OCI-M1 (cell line): ENCODE measurements around the gene TLE2.

ENCODE experiments used
- DNase-seq: peaks from one replicate; lab custom pipeline; 2025; lab: John Stamatoyannopoulos, UW

The TLE2 gene

DNA sequence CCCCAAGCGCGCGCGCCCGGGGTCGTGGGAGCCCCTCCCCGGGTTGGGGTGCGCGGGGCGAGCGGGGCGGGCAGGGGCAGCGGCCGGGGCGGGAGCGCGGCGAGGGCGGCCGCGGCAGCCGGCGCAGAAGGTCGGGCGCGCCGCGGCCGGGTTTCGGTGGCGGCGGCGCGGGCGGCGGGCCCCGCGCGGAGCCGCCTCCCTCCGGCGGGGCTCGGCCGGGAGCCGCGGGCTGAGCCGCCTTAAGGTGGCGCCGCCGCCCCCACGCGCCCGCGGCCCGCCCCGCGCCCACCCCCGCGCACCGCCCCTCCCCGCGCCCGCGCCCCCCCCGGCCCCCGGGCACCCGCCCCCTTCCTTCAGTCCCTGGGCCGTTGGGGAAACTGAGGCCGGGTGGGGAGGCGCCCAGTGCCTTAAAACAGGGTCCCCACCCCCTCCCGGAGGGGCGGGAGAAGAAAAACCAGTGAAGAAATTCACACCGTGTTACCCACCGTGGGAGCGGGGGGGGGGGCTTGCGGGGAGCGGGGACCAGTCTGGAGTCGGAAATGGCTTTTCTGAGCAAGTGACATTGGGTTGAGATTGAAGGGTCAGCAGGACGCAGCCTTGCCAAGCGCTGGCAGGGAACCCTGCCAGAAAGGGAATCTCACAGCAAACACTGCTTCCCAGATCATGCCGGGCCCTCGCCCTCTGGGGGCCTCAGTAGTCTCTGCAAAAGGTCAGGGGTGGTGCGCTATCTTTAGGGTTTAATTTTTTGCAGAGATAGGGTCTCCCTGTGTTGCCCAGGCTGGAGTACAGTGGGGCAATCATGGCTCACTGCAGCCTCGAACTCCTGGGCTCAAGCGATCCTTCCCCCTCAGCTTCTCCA, at the start of gene TLE2:
TLE2 (minus strand) TSS at position 216 of the 859 bp plus-strand sequence. CDS start 376 bp downstream, outside the sequence.
- DNase-seq = no peak

GRCh38 chr19:3075605-3076431, 46.7 kb upstream of the TLE2 start:
- DNase-seq = peak; percentile 44

DNA sequence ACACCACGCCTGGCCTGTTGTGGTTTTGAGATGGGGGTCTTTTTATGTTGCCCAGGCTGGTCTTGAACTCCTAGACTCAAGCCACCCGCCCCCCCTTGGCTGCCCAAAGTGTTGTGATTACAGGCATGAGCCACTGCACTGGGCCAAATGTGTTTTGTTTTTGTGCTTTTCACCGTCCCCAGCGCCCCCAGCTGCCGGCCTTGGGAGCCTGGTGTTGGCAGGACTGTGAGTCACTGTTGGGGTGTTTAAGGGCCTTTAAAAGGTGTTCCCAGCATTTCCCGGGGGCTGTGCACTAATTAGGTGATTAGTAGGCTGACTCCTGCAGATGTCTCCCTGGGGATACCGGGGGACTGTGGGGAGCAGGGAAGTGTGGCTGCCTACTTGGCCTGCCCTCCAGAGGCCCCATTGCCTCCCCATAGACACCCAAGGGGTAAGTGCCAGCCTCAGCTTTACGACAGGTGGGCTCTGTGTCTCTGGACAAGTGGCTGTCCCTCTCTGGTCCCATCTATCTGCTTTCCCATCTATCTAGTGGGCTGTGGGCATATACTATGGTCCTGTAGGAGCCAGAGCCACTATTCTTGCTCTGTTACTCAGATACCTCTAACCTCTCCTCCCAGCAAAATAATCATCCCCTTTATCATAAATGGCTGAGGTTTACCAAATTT, 45.0 kb upstream of the TLE2 start:
- no peak for DNase-seq

DNA sequence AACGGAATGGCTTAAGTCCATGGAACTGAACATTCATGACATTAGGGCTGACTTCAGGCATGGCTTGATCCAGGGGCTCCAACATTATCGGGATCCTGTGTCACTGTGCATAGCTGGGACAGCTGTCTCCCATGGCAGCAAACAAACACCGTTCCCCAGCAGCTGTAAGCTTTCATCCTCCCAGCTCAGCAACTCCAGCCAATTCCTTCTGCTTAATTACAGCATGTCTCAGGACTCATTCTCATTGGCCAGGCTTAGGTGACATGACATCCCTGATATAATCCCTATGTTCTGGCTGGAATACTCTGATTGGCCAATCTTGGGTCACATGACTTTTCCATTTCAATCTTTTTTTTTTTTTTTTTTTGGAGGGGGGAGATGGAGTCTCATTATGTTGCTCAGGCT, 44.1 kb upstream of the TLE2 start:
- DNase-seq = no peak

GRCh38 chr19:3071768-3072167, 42.7 kb upstream of the TLE2 start:
- DNase-seq = no peak

GRCh38 chr19:3068071-3068470, 39.0 kb upstream of the TLE2 start:
- no peak for DNase-seq

- DNase-seq = no peak
Observed at GRCh38 chr19:3067563-3067962, 38.5 kb upstream of the TLE2 start.

GRCh38 chr19:3066482-3067049, 37.5 kb upstream of the TLE2 start:
- no peak for DNase-seq

- DNase-seq = no peak
Observed at GRCh38 chr19:3065675-3066357, 36.7 kb upstream of the TLE2 start.

DNA sequence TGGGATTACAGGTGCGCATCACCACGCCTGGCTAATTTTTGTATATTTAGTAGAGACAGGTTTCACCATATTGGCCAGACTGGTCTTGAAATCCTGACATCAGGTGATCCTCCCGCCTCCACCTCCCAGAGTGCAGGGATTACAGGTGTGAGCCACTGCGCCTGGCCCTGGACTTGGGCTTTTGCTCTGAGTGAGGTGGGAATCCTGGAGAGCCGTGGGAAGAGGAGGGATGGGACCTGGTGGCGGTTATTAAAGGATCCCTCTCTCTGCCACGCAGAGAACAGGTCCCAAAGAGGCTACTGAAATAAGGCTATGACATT, 34.9 kb upstream of the TLE2 start:
- DNase-seq = no peak

GRCh38 chr19:3062165-3063105, 33.4 kb upstream of the TLE2 start, which contains the start of gene TLE5:
TSS of gene TLE5 (minus strand) at chr19:3062495. CDS start at chr19:3062200, 295 bp downstream.
- DNase-seq = peak; percentile 42

GRCh38 chr19:3061182-3062161, 32.4 kb upstream of the TLE2 start:
- DNase-seq = peak; percentile 3

DNA sequence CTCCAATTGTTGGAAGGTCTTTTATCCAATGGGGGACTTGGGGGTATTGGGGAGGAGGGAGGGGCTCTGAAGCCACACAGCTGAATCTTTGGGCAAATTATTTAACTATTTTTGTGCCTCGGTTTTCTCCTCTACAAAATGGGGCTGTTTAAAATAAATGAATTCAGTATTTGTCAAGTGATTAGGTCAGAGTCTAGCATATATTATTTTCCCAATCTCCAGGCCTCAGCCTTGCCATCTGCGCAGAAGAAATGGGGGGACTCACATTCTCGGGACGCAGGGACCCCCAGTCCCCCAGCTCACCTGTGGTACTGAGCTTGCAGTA, 31.7 kb upstream of the TLE2 start:
- no peak for DNase-seq

DNA sequence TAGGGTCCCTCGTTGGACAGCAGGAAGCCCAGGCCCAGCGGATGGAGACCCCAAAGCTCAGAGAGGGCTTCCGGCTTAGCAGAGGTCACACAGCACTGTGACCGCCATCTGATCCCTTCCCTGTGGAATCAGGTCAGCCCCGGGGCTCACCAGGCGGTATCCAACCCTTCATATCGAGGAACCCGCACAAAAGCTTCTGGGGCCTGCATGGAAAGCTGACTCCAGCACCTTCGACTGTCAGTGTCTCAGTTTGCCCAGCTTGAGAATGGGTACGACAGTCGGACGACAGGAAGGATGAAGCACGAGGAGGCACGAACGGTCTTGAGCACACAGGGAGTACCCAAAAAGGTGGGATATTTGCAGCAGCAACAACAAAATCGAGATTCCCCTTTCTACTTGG, 30.6 kb upstream of the TLE2 start:
- no peak for DNase-seq

DNA sequence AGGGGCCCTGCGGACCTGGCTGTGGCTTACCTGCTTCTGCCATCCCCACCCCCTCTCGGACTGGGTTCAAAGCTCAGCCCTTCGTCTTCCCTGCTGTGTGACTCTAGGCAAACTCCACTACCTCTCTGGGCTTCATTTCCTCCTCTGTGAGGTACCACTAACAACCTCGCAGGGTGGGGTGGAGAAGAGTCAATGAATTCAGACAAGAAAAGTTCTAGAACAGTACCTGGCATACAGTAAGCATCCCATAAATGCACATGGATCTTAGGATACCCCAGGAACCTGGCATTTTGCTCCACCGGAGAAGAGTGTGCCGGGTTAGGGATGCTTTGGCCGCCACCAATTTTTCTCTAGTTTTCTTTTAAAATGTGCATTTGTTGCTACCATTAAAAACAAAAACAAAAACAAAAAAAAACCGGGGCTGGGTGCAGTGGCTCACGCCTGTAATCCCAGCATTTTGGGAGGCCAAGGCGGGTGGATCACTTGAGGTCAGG, 29.8 kb upstream of the TLE2 start:
- no peak for DNase-seq

GRCh38 chr19:3058009-3058820, 29.1 kb upstream of the TLE2 start:
- DNase-seq = no peak

- DNase-seq = no peak
Observed at GRCh38 chr19:3057275-3057714, 28.2 kb upstream of the TLE2 start.

- no peak for DNase-seq
Observed at GRCh38 chr19:3056417-3057088, 27.5 kb upstream of the TLE2 start.
